ENCODE results near the gene PCBP3. TPM values are rescaled to one million over a fixed set of nuclear protein-coding genes. Genes with fewer than 3 reads are reported as not detected.
"Not testable (repeated sequence)": the region's sequence is repeated elsewhere in the genome, so short reads cannot be mapped to it uniquely, and the experiment has no call there.

The PCBP3 gene
- total RNA-seq, 1 experiment from 2014 or later = not detected

DNA sequence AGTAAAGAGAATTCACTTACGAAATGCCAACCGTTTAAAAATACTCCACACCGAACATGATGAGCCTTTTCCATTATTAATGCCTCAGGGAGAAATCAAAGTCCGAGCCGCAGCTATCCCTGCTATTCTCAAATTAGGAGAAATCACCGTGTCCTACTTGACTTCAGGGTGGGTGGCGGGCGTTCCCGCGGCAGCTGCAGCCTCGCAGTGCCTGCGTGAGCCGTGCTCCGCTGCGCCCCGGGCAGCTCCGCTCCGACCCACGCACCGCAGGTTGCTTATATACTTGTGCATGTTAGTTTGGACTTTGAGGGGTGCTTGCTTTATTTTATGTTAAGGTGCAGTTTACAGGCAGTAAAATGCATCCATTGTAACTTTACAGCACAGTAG lies 35.6 kb upstream of the PCBP3 start:
- ATAC-seq = no peak
- TF ChIP-seq SIN3A (IDR thresholded peaks at IDR 0.05; ENCODE audit: borderline replicate concordance, insufficient read depth, low read depth, low read length) = no peak
- TF ChIP-seq POLR2AphosphoS5 (IDR thresholded peaks at IDR 0.05; ENCODE audit: low read depth, low read length) = no peak
- TF ChIP-seq, protein P1, sequence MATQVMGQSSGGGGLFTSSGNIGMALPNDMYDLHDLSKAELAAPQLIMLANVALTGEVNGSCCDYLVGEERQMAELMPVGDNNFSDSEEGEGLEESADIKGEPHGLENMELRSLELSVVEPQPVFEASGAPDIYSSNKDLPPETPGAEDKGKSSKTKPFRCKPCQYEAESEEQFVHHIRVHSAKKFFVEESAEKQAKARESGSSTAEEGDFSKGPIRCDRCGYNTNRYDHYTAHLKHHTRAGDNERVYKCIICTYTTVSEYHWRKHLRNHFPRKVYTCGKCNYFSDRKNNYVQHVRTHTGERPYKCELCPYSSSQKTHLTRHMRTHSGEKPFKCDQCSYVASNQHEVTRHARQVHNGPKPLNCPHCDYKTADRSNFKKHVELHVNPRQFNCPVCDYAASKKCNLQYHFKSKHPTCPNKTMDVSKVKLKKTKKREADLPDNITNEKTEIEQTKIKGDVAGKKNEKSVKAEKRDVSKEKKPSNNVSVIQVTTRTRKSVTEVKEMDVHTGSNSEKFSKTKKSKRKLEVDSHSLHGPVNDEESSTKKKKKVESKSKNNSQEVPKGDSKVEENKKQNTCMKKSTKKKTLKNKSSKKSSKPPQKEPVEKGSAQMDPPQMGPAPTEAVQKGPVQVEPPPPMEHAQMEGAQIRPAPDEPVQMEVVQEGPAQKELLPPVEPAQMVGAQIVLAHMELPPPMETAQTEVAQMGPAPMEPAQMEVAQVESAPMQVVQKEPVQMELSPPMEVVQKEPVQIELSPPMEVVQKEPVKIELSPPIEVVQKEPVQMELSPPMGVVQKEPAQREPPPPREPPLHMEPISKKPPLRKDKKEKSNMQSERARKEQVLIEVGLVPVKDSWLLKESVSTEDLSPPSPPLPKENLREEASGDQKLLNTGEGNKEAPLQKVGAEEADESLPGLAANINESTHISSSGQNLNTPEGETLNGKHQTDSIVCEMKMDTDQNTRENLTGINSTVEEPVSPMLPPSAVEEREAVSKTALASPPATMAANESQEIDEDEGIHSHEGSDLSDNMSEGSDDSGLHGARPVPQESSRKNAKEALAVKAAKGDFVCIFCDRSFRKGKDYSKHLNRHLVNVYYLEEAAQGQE (IDR thresholded peaks at IDR 0.05; ENCODE audit: insufficient read depth in 1 of 2, low read depth in 2 of 2, low read length in 1 of 2) = no peak
- peaks cover 4% of the 10 kb centered on the region; the same call in 1 of the 2 replicates for H3K4me1 ChIP-seq (ENCODE audit: control insufficient read depth, insufficient read depth, low read length)
- no peak overlapping the region for H3K4me3 ChIP-seq (ENCODE audit: low read depth in 2 of 2, low read length in 2 of 2)
- no TSS peak for BruUV-seq (replicated peaks)
- peaks cover 3% of the 10 kb centered on the region; the same call in 1 of the 2 replicates for H3K27me3 ChIP-seq (ENCODE audit: control insufficient read depth, insufficient read depth, low read length)
- intact Hi-C loops (cut with micrococcal nuclease; ENCODE audit: unreplicated experiment) (no loop called here), in situ Hi-C loops (cut with HindIII; ENCODE audit: low pct_unique_long_range_greater_than_20kb, low sequenced_read_pairs) (no loop called here)
- no peak overlapping the region for H3K27ac ChIP-seq (ENCODE audit: low read length)
- no peak for DNase-seq (ENCODE audit: low read depth, low spot score)
- H3K36me3 ChIP-seq (ENCODE audit: control insufficient read depth, insufficient read depth, low read length) = no peaks in the 10 kb centered on the region
- no peaks in the 10 kb centered on the region for H3K9me3 ChIP-seq (ENCODE audit: control insufficient read depth, insufficient read depth, low read depth, low read length)
- ChIA-PET CTCF (no interaction called here), POLR2A (no interaction called here)

DNA sequence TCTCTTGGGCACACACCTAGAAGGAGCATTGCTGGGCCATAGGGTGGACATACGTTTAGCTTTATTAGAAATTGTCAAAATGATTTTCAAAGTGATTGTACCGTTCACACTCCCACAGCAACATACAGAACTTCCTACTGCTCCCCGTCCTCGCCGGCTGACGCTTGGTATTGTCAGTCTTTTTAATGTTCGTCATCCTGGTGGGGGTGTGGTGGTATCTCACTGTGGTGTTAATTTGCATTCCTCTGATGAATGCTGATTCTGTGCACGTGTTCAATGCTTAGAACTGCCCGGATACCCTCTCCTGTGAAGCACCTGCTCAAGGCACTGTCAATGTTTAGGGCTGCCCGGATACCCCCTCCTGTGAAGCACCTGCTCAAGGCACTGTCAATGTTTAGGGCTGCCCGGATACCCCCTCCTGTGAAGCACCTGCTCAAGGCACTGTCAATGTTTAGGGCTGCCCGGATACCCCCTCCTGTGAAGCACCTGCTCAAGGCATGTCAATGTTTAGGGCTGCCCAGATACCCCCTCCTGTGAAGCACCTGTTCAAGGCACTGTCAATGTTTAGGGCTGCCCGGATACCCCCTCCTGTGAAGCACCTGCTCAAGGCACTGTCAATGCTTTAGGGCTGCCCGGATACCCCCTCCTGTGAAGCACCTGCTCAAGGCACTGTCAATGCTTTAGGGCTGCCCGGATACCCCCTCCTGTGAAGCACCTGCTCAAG lies 34.6 kb upstream of the PCBP3 start:
- in situ Hi-C loops (cut with HindIII; ENCODE audit: low pct_unique_long_range_greater_than_20kb, low sequenced_read_pairs); ATAC-seq; H3K4me1 ChIP-seq (ENCODE audit: control insufficient read depth, insufficient read depth, low read length); H3K27me3 ChIP-seq (ENCODE audit: control insufficient read depth, insufficient read depth, low read length); H3K27ac ChIP-seq (ENCODE audit: low read length); DNase-seq (ENCODE audit: low read depth, low spot score); H3K4me3 ChIP-seq (ENCODE audit: low read depth in 2 of 2, low read length in 2 of 2); H3K36me3 ChIP-seq (ENCODE audit: control insufficient read depth, insufficient read depth, low read length); POLR2A ChIA-PET; BruUV-seq (replicated peaks); H3K9me3 ChIP-seq (ENCODE audit: control insufficient read depth, insufficient read depth, low read depth, low read length); intact Hi-C loops (cut with micrococcal nuclease; ENCODE audit: unreplicated experiment): not testable (repeated sequence)
- CTCF ChIA-PET = interaction anchor here (0.6 kb wide), 1 partner anchor 141 kb away, joined by 8 read pairs; no protein-coding TSS in a partner anchor

DNA sequence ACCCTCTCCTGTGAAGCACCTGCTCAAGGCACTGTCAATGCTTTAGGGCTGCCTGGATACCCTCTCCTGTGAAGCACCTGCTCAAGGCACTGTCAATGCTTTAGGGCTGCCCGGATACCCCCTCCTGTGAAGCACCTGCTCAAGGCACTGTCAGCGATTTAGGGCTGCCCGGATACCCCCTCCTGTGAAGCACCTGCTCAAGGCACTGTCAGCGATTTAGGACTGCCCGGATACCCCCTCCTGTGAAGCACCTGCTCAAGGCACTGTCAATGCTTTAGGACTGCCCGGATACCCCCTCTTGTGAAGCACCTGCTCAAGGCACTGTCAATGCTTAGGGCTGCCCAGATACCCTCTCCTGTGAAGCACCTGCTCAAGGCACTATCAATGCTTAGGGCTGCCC lies 33.9 kb upstream of the PCBP3 start:
- intact Hi-C loops (cut with micrococcal nuclease; ENCODE audit: unreplicated experiment); ATAC-seq; H3K4me3 ChIP-seq (ENCODE audit: low read depth in 2 of 2, low read length in 2 of 2); H3K27ac ChIP-seq (ENCODE audit: low read length); H3K36me3 ChIP-seq (ENCODE audit: control insufficient read depth, insufficient read depth, low read length); DNase-seq (ENCODE audit: low read depth, low spot score); CTCF ChIA-PET; BruUV-seq (replicated peaks); in situ Hi-C loops (cut with HindIII; ENCODE audit: low pct_unique_long_range_greater_than_20kb, low sequenced_read_pairs); H3K27me3 ChIP-seq (ENCODE audit: control insufficient read depth, insufficient read depth, low read length); H3K4me1 ChIP-seq (ENCODE audit: control insufficient read depth, insufficient read depth, low read length); POLR2A ChIA-PET; H3K9me3 ChIP-seq (ENCODE audit: control insufficient read depth, insufficient read depth, low read depth, low read length): not testable (repeated sequence)

DNA sequence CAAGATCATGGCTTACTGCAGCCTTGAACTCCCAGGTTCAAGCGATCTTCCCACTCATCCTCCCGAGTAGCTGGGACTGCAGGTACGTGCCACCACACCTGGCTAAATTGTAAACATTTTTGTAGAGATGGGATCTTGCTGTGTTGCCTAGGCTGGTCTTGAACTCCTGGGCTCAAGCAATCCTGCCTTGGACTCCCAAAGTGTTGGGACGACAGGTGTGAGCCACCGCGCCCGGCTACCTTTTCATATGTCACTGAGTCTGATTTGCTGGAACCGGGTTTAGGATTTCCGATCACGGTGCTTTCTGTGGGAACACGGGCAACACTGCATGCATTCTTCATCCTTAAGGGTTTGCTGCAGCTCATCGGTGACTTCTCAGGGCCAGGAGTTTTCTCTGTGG lies 32.2 kb upstream of the PCBP3 start:
- intact Hi-C loops (cut with micrococcal nuclease; ENCODE audit: unreplicated experiment) (no loop called here), in situ Hi-C loops (cut with HindIII; ENCODE audit: low pct_unique_long_range_greater_than_20kb, low sequenced_read_pairs) (no loop called here)
- BruUV-seq (replicated peaks) = no TSS peak
- H3K9me3 ChIP-seq (ENCODE audit: control insufficient read depth, insufficient read depth, low read depth, low read length) = no peaks in the 10 kb centered on the region
- ATAC-seq = no peak
- H3K4me3 ChIP-seq (ENCODE audit: low read depth in 2 of 2, low read length in 2 of 2) = no peak overlapping the region
- ChIA-PET CTCF (no interaction called here), POLR2A (no interaction called here)
- no peak overlapping the region for H3K27ac ChIP-seq (ENCODE audit: low read length)
- DNase-seq (ENCODE audit: low read depth, low spot score) = no peak
- TF ChIP-seq, protein P1 (IDR thresholded peaks at IDR 0.05; ENCODE audit: insufficient read depth in 1 of 2, low read depth in 2 of 2, low read length in 1 of 2) = no peak
- TF ChIP-seq SIN3A (IDR thresholded peaks at IDR 0.05; ENCODE audit: borderline replicate concordance, insufficient read depth, low read depth, low read length) = no peak
- no peak for TF ChIP-seq TCF7L2 (IDR thresholded peaks at IDR 0.05; ENCODE audit: low read depth, low read length)
- TF ChIP-seq POLR2AphosphoS5 (IDR thresholded peaks at IDR 0.05; ENCODE audit: low read depth, low read length) = no peak
- TF ChIP-seq, protein P2, sequence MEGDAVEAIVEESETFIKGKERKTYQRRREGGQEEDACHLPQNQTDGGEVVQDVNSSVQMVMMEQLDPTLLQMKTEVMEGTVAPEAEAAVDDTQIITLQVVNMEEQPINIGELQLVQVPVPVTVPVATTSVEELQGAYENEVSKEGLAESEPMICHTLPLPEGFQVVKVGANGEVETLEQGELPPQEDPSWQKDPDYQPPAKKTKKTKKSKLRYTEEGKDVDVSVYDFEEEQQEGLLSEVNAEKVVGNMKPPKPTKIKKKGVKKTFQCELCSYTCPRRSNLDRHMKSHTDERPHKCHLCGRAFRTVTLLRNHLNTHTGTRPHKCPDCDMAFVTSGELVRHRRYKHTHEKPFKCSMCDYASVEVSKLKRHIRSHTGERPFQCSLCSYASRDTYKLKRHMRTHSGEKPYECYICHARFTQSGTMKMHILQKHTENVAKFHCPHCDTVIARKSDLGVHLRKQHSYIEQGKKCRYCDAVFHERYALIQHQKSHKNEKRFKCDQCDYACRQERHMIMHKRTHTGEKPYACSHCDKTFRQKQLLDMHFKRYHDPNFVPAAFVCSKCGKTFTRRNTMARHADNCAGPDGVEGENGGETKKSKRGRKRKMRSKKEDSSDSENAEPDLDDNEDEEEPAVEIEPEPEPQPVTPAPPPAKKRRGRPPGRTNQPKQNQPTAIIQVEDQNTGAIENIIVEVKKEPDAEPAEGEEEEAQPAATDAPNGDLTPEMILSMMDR (IDR thresholded peaks at IDR 0.05) = no peak
- peaks cover 4% of the 10 kb centered on the region; the same call in 1 of the 2 replicates for H3K4me1 ChIP-seq (ENCODE audit: control insufficient read depth, insufficient read depth, low read length)
- H3K36me3 ChIP-seq (ENCODE audit: control insufficient read depth, insufficient read depth, low read length) = no peaks in the 10 kb centered on the region
- peaks cover 3% of the 10 kb centered on the region; the same call in 1 of the 2 replicates for H3K27me3 ChIP-seq (ENCODE audit: control insufficient read depth, insufficient read depth, low read length)

Data from Panc1 (cell line).